SH-SY5Y (cell line): ENCODE measurements around the gene MBP.

Experiments used
- GATA2 ChIP-seq: IDR thresholded peaks from 2 replicates; pipeline ENCODE4 v1.6.1; 2011; ENCODE audit warnings: mild to moderate bottlenecking, low read depth, low read length
- GATA3 ChIP-seq: IDR thresholded peaks from 2 replicates; pipeline ENCODE4 v1.6.1; 2011; ENCODE audit warnings: low read depth, mild to moderate bottlenecking, low read length, moderate library complexity

DNA sequence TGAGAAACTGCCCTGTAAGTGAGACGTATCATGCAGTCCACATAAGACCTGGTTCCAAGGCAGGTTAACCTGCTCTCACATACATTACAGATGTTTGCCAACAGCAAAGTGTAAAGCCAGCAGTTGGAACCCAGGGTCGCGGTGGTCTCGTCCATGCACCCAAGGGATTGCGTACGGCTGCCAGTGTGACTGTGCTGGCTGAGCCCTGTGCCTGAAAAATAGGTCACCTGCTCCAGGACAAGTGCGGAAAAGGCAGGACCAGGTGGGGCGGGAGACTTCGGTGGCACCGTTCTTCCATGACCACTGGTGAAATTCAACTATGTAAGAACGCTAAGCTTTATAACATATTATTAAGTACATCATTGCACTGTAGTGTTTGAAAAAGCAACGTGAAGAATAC, 110.5 kb downstream of the MBP start:
- TF ChIP-seq GATA3: no peak
- TF ChIP-seq GATA2: no peak
